Neutrophil (primary cell): ENCODE results near the gene OMD.

ENCODE experiments used
- H3K27ac ChIP-seq: fragments of 200-600 bp; sonication (generic); 2 replicates; pipeline ENCODE4 v1.5.1; 2016; ENCODE audit warnings: mild to moderate bottlenecking, moderate library complexity
- H3K27me3 ChIP-seq: fragments of 200-600 bp; sonication (generic); 2 replicates; pipeline ENCODE4 v1.6.0; 2016; ENCODE audit warnings: mild to moderate bottlenecking
- H3K36me3 ChIP-seq: fragments of 200-600 bp; sonication (generic); 2 replicates; pipeline ENCODE4 v1.5.1; 2017
- H3K4me1 ChIP-seq, 2 experiments: fragments of 200-600 bp in 1 of 2; sonication (generic) in 1 of 2; 1 replicate in 1 of 2; 2 replicates in 1 of 2; pipeline versions ENCODE4 v1.5.1 to v1.6.1; 2013 to 2016; ENCODE audit warnings: low read depth in 1 of 2, low read length in 1 of 2, mild to moderate bottlenecking in 1 of 2, moderate library complexity in 1 of 2; ENCODE audit not compliant: control insufficient read depth in 1 of 2, insufficient read depth in 1 of 2
- H3K4me3 ChIP-seq, 2 experiments: fragments of 200-600 bp in 1 of 2; sonication (generic) in 1 of 2; 1 replicate in 1 of 2; 2 replicates in 1 of 2; pipeline ENCODE4 v1.5.1; 2013 to 2016; ENCODE audit warnings: low read depth in 1 of 2, low read length in 1 of 2, mild to moderate bottlenecking in 1 of 2, moderate library complexity in 1 of 2
- H3K9me3 ChIP-seq: fragments of 200-600 bp; sonication (generic); 2 replicates; pipeline ENCODE4 v1.5.1; 2016
- TF ChIP-seq, protein P1 (sequence below): fragments of 200-600 bp; sonication (generic); IDR thresholded peaks from 2 replicates; pipeline ENCODE4 v1.5.1; 2016; ENCODE audit warnings: antibody characterized with exemption

The OMD gene, protein sequence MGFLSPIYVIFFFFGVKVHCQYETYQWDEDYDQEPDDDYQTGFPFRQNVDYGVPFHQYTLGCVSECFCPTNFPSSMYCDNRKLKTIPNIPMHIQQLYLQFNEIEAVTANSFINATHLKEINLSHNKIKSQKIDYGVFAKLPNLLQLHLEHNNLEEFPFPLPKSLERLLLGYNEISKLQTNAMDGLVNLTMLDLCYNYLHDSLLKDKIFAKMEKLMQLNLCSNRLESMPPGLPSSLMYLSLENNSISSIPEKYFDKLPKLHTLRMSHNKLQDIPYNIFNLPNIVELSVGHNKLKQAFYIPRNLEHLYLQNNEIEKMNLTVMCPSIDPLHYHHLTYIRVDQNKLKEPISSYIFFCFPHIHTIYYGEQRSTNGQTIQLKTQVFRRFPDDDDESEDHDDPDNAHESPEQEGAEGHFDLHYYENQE

DNA sequence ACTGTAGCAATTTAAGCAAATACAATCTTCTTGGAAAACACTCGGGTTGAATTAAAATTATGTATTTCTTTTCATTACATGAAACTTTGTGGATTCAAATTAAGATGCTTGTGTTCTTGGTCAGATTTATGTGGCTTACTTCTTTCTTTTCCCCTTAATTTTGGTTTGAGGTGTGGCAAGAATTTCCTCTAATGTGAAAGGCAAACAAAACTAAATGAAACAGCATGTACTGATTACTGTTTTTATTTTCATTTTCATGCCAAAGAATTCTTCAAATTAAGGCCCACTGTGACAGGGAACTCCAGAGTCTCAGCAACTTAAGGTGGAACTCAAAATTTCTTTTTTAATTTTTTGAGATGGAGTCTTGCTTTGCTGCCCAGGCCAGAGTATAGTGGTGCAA lies at the start of gene OMD:
Gene OMD, minus strand, starts transcription at position 132 of the 400 bp plus-strand sequence. CDS start 6,913 bp downstream, outside the sequence.
- TF ChIP-seq, protein P1, sequence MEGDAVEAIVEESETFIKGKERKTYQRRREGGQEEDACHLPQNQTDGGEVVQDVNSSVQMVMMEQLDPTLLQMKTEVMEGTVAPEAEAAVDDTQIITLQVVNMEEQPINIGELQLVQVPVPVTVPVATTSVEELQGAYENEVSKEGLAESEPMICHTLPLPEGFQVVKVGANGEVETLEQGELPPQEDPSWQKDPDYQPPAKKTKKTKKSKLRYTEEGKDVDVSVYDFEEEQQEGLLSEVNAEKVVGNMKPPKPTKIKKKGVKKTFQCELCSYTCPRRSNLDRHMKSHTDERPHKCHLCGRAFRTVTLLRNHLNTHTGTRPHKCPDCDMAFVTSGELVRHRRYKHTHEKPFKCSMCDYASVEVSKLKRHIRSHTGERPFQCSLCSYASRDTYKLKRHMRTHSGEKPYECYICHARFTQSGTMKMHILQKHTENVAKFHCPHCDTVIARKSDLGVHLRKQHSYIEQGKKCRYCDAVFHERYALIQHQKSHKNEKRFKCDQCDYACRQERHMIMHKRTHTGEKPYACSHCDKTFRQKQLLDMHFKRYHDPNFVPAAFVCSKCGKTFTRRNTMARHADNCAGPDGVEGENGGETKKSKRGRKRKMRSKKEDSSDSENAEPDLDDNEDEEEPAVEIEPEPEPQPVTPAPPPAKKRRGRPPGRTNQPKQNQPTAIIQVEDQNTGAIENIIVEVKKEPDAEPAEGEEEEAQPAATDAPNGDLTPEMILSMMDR = no peak
- Histone ChIP-seq H3K27me3 (no peaks in the 10 kb centered on the region), H3K36me3 (no peaks in the 10 kb centered on the region), H3K4me1 (no peaks in the 10 kb centered on the region), H3K4me3 (no peak within 1 kb of the TSS), H3K27ac (no peak within 1 kb of the TSS), H3K9me3 (no peaks in the 10 kb centered on the region)

DNA sequence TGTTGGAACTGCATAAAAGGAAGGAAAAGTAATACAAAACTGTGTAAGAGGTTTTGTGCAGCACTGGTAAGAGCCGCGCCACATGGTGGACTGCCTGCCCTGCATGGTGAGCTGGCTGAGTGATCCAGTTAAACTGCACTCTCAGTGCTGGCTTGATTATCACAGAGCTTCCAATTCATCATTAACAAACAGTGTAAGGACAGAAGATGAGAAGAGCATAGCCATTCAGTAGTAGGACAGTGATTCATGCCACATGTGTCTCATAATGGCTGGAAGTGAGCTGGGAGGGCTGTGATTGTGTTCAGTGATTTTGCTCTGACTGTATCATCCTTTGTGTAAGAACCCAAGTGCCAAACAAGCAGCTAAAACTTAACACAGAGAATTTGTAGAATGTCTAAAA lies 43.9 kb upstream of the OMD start:
- H3K27ac ChIP-seq = no peak overlapping the region
- TF ChIP-seq, protein P1 = no peak
- no peaks in the 10 kb centered on the region for H3K4me1 ChIP-seq
- no peak overlapping the region for H3K4me3 ChIP-seq
- H3K9me3 ChIP-seq = no peaks in the 10 kb centered on the region
- no peaks in the 10 kb centered on the region for H3K27me3 ChIP-seq
- H3K36me3 ChIP-seq = no peaks in the 10 kb centered on the region

DNA sequence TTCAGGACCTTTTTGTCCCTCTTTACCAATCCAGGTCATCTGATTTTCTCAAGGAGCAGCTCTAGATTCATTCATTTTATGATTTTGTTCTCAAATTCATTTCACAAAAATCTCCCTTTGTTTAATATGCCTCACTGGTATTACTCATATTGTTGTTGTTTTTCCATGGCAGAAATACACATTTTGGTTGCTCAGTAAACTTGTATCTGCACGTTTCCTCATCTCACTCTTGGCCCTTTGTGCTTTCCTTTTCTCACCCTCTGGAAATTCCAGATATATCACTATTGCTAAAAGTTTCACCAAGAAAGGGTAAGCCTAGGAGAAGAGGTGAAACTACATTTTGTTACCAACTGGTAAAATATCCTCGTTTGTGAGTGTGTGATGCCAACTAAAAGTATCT lies 43.2 kb upstream of the OMD start:
- H3K4me1 ChIP-seq = no peaks in the 10 kb centered on the region
- TF ChIP-seq, protein P1 = no peak
- no peaks in the 10 kb centered on the region for H3K36me3 ChIP-seq
- H3K4me3 ChIP-seq = no peak overlapping the region
- H3K9me3 ChIP-seq = no peaks in the 10 kb centered on the region
- H3K27me3 ChIP-seq = no peaks in the 10 kb centered on the region
- H3K27ac ChIP-seq = no peak overlapping the region

DNA sequence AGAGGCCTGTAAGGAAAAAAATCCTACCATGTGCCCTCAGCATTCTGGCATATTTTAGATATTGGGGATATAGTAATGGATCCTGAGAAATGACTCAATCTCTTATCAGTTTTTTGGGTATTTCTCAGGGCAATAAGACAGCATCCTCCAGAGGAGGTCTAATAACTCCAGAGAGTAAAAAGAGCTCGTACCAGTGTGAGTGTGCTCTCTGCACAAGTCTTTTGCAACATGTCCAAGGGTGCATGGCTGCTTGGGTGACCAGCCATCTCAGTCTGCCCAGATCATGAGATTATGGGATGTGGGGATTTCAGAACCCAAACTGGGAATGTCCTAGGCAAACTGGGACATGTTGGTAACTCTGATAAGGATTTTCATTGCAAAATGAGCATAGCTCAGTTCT lies 42.8 kb upstream of the OMD start:
- TF ChIP-seq, protein P1 = no peak
- no peaks in the 10 kb centered on the region for H3K4me1 ChIP-seq
- no peaks in the 10 kb centered on the region for H3K27me3 ChIP-seq
- H3K27ac ChIP-seq = no peak overlapping the region
- H3K36me3 ChIP-seq = no peaks in the 10 kb centered on the region
- no peak overlapping the region for H3K4me3 ChIP-seq
- no peaks in the 10 kb centered on the region for H3K9me3 ChIP-seq

DNA sequence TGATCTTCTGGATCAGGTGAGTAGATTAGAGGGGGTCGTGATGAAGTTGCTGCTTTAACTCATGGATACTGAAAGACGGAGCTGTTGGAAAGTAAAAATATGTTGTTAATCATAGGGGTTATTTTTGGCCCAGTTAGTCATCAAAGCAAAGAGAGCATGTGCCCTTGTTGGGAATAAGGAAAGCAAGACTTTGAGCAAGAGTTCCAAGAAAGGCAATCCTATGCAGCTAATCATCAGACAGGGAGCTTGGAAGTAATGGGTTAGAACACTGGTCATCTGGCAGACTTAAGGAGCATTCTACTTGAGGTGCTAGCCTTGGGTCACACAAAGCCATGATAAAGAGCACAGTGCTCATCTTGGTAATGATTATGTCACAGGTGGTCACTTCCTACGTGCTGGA lies 39.7 kb upstream of the OMD start:
- TF ChIP-seq, protein P1 = no peak
- Histone ChIP-seq H3K27ac (no peak overlapping the region), H3K27me3 (no peaks in the 10 kb centered on the region), H3K4me1 (no peaks in the 10 kb centered on the region), H3K4me3 (no peak overlapping the region), H3K36me3 (no peaks in the 10 kb centered on the region), H3K9me3 (no peaks in the 10 kb centered on the region)
